UCSD-AML1 (cell line): ENCODE results near the gene ABT1.
A peak's percentile ranks its signal among the peaks of the same experiment; 100 is the strongest.

ENCODE experiments used
- DNase-seq: peaks from one replicate; lab custom pipeline; 2025; ENCODE audit not compliant: unreplicated experiment; lab: John Stamatoyannopoulos, UW

ABT1 gene

GRCh38 chr6:26602262-26602661 lies 5.5 kb downstream of the ABT1 start:
- no peak for DNase-seq

DNA sequence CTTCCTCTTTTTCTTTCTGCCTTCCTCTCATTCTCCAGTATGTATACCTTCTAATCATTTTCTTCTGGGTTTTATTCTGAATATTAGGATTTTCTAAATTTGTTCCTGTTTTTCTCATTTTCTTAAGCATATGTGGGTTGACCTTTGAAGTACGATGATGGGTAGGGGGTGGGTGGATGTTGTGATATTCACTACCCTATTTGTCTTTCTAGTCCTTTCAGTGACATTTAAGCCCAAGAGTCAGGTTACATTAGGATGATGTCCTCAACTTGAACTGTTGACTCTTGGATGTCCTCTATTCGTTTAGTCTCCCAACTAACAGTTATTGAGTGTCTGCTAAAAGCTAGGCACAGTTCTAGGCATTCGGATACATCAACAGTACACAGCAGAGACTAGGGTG lies 7.3 kb downstream of the ABT1 start:
- DNase-seq: no peak

- no peak for DNase-seq
Measured at GRCh38 chr6:26604797-26605196, 8.0 kb downstream of the ABT1 start.

DNA sequence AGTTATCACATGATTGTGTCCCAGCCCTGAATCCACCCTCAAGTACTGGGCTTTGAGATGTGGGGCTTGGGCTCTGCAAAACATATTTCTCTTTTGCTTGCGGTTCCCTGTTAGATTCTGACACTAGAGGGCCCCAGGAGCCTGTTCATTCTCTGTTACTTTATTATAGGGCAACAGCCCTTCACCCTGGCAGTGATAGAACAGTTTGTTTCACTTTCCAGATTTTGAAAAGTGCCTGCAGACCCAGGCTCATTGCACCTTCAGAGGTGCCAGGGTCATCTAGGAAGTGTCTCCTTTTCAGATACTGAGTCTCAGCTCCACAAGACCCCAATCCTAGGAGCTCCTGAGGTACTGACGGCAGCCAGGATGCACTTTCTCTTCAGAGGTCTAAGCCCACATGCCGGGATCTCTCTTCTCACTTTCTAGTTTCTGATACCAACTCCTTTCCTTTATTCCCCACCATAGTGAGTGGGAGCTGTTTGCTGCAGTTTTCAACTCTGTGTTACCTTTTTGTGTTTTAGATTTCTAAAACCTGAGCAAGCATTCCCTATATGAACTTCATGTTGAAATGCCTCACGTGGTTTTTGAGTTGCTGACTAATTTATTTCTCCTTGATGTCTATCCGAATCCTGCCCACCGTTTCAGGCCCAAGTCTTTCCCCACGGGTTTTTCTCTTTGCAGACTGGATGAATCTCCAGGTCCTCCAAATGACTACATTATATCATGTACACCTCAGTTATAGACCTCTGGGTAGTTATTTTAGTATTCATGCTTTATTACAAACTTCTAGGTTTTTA lies 10.9 kb downstream of the ABT1 start:
- DNase-seq: peak; percentile 33

DNA sequence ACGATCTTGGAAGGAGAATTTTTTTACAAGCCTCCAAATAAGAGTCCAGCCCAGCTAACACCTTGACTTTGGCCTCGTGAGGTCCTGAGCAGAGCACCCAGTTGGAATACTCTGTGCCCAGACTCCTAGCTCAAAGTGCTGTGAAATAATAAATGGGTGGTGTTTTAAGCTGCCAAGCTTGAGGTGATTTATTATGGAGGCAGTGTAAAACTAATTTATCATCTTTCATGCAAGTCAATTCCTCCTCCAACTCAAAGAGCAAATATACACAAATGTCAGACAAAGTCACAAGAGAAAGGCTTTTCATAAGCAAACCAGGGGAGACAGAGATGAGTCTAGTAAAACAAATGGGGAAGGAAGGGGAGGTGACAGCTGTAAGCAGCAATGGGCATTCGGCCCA lies 12.7 kb downstream of the ABT1 start:
- DNase-seq: no peak

DNA sequence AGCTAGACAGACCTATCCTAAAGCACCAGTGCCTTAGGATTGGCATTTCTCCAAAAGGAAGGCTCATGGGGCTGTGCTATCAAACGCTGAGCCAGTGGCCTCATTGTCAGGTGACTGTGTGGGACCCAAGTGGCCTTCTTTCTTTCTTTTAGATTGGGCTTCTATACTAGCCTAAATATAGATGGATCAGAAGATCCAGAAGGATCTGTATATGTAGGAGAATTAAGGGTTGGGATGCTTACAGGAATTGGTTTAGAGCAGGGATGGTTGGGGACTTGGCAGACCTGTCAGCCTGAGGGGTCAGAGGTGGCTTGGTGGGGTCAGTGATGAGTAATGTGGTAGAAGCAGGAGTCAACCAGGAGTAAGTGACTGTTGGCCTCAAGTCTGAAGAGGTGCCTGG lies 14.8 kb downstream of the ABT1 start:
- no peak for DNase-seq

DNA sequence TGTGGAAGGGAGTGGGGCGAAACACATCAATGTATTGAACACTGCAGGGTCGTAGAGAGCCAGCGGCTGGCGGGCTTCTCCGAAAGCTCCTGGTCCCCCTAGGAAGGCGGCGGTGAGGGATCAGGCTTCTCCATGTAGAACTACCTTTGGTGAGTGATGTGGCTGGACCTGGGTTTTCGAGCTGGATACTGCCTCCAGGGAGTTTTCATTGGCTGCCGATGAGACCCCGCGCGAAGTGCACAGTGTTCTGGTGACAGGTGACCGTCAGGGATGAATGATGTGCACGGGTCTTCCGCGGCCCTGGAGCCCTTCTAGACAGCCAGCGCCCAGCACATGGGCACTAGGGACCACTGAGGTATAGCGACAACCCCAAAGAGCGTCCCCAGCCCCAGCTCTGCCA lies 16.4 kb downstream of the ABT1 start:
- no peak for DNase-seq

DNA sequence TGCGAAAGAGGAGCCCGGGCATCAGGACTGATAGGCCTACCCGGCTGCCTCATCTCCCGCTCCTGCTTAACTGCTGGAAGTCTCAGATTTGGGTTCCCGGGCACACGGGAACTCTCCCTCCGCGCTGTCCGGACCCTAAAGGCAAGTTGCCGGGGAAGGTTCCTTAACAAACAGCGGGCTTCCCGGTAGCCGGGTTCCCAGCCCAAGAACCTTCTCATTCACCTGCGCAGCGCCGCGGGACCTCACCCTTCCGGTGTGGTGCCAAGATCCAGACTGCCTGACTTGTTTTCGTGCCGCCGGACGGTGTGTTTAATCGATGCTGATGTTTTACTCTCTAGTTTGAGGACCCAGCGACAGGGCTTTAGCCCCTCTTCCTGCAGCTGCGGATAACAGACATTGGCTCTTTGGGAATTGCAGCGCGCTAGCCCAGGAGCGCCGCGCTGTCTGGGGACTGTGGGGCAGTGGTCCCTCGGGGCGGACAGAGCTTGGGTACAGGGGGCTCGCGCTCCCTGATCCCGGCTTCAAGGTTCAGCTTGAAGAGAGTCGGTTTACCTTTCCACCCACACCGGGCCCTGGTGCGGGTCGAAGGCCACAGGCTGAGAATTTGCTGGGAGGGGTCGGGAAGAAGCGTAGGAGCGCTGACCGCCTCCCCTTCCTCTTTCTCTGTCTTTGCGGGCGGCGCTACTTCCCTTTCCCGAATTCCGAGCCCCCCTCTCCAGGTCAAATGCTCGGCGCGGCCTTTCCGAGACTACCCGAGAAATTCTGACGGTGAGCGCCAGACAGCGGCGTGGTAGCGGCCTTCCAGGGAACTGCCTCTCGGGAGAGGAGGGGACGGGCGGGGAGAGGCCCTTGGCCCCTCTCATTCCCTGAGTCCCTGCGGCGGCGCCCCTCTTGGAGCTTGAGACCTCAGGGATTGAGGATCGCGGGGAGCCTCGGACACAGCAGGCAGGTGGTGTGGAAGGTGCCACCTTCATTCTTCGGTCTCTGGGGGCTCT lies 17.2 kb downstream of the ABT1 start:
- DNase-seq: no peak

GRCh38 chr6:26623339-26623859 lies 26.6 kb downstream of the ABT1 start:
- no peak for DNase-seq

GRCh38 chr6:26624557-26624956 lies 27.8 kb downstream of the ABT1 start:
- no peak for DNase-seq

GRCh38 chr6:26627843-26628242 lies 31.1 kb downstream of the ABT1 start:
- no peak for DNase-seq

GRCh38 chr6:26629359-26629758 lies 32.6 kb downstream of the ABT1 start:
- DNase-seq: no peak

- no peak for DNase-seq
Measured at GRCh38 chr6:26640806-26641205, 44.1 kb downstream of the ABT1 start.

DNA sequence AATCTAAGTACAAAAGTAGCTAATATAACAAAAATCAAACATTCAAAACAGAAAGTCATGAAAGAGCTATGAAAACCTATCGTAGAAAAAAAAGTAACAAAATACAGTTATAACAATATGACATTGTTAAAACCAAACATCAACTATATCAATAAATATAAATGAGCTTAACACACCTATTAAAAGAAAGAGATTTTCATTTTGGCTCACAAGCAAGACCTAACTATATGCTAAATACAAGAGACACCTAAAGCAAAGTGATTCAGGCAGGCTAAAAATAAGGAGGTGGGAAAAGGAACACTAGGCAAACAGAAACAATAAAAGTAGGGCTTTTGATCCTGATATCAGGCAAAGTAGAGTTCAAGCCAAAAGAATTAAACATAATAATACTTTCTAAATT lies 49.3 kb downstream of the ABT1 start:
- no peak for DNase-seq
